Activated effector memory CD4-positive, alpha-beta T cell treated with anti-CD3 and anti-CD28 coated beads, Interleukin-2, amount 50 U/mL, for 16 hours (primary cell): ENCODE data around the gene CLEC16A.

Source experiments
- DNase-seq: peaks from one replicate; pipeline ENCODE4 v3.0.0-alpha.2; 2020

CLEC16A gene

GRCh38 chr16:11064851-11065250, 120.5 kb downstream of the CLEC16A start:
- DNase-seq, result peak; percentile 24

- DNase-seq, result peak; percentile 46
Observed at GRCh38 chr16:11066261-11066870, 122.0 kb downstream of the CLEC16A start.

- peak; percentile 46 for DNase-seq
Observed at GRCh38 chr16:11067266-11067665, 122.9 kb downstream of the CLEC16A start.

GRCh38 chr16:11067697-11068141, 123.4 kb downstream of the CLEC16A start:
- DNase-seq, result peak; percentile 8

- DNase-seq, result no peak
Observed at GRCh38 chr16:11071829-11072228, 127.5 kb downstream of the CLEC16A start.

- DNase-seq, result no peak
Observed at GRCh38 chr16:11072420-11073153, 128.2 kb downstream of the CLEC16A start.

GRCh38 chr16:11073407-11073999, 129.1 kb downstream of the CLEC16A start:
- DNase-seq, result no peak

- DNase-seq, result no peak
Observed at GRCh38 chr16:11074131-11074530, 129.8 kb downstream of the CLEC16A start.

- DNase-seq, result no peak
Observed at GRCh38 chr16:11075163-11075562, 130.8 kb downstream of the CLEC16A start.

GRCh38 chr16:11076259-11077018, 132.1 kb downstream of the CLEC16A start:
- peak; percentile 87 for DNase-seq

- DNase-seq, result no peak
Observed at GRCh38 chr16:11078812-11079459, 134.6 kb downstream of the CLEC16A start.

GRCh38 chr16:11079652-11080187, 135.4 kb downstream of the CLEC16A start:
- no peak for DNase-seq

GRCh38 chr16:11080327-11080967, 136.1 kb downstream of the CLEC16A start:
- DNase-seq, result no peak

- DNase-seq, result peak; percentile 17
Observed at GRCh38 chr16:11080999-11081630, 136.8 kb downstream of the CLEC16A start.

- no peak for DNase-seq
Observed at GRCh38 chr16:11082108-11082859, 137.9 kb downstream of the CLEC16A start.

- no peak for DNase-seq
Observed at GRCh38 chr16:11082860-11083388, 138.6 kb downstream of the CLEC16A start.

GRCh38 chr16:11084484-11084875, 140.1 kb downstream of the CLEC16A start:
- DNase-seq, result no peak

GRCh38 chr16:11084876-11085485, 140.6 kb downstream of the CLEC16A start:
- no peak for DNase-seq

- no peak for DNase-seq
Observed at GRCh38 chr16:11085916-11086315, 141.6 kb downstream of the CLEC16A start.

- no peak for DNase-seq
Observed at GRCh38 chr16:11087691-11088073, 143.3 kb downstream of the CLEC16A start.
